ENCODE data around the gene MEAK7.
"Not testable (repeated sequence)": the region's sequence is repeated elsewhere in the genome, so short reads cannot be mapped to it uniquely, and the experiment has no call there.

The MEAK7 gene

GRCh38 chr16:84532855-84533486, 28.5 kb upstream of the MEAK7 start:
- DNase-seq, result no peak

DNA sequence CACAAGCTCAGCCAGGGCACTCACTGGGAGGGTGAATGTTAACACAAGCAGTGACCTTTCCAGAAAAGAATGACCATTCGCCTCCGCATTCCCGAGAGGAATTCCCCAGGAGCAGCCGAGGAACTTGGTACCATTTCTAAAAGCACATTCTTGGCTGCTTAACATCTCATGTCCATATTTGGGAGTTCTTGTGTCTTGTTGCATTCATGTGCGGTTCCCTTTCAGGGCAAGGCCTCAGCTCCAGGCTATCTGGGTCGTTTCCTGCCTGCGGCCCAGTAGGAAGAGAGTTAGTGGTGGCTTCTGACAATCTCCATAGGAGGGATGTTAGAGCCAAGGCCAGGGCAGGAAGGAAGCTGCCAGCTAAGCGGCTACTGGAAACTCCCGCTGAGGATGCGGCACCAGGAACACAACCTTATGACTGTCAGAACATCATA, 27.8 kb upstream of the MEAK7 start:
- DNase-seq, result no peak

- no peak for DNase-seq
Measured at GRCh38 chr16:84531671-84532111, 27.2 kb upstream of the MEAK7 start.

- no peak for DNase-seq
Measured at GRCh38 chr16:84530590-84530989, 26.1 kb upstream of the MEAK7 start.

- DNase-seq, result no peak
Measured at GRCh38 chr16:84529607-84530006, 25.1 kb upstream of the MEAK7 start.

DNA sequence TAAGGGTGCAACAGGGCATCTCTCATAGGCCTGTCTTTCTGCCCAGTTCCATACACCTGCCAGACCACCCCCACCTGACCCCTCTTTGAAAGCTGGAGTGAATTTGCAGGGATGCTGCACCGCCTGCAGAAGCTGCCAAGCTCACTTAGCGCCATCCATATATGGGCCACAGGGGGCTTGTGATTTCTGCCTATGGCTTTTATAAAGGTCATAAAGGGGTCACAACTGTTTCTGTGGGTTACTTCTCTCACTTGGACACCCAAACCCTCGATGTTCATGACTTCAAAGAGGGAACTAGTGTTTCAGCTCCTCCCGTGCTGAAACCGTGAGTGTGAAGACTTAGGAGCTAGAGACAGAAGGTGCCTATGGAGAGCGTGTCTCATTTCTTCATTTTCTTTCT, 23.9 kb upstream of the MEAK7 start:
- no peak for DNase-seq

DNA sequence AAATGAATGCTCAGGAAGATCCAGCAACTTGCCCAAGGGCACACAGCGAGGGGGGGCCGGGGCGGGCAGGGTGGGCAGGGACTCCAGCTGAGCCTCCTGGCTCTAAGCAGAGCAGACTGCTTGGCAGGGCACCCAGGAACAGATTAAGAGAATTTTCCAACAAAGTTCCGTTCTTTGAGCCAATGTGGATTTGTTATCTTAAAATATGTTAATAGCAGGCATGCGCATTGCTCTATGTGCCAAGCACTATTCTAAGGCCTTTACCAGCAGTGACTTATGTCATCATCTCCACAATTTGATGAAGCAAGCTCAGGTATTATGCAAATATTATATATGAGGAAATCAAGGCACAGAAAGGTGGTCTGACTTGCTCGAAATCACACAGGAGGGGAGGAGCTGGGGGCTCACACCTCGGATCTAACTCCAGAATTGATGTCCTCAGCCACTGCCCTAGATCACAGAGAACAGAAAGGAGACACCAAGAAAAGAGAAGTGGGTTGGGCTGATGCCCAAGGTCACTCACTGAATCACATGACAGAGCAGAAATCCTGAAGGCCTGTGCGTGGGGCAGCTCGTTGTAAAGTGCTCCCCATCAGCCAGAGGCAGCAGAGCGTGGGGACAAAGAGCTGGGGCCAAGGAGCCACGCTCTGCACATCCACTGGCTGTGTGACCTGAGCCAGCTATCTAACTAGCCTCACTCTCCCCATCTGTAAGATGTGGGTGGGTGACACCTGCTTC, 23.2 kb upstream of the MEAK7 start:
- no peak for DNase-seq

DNA sequence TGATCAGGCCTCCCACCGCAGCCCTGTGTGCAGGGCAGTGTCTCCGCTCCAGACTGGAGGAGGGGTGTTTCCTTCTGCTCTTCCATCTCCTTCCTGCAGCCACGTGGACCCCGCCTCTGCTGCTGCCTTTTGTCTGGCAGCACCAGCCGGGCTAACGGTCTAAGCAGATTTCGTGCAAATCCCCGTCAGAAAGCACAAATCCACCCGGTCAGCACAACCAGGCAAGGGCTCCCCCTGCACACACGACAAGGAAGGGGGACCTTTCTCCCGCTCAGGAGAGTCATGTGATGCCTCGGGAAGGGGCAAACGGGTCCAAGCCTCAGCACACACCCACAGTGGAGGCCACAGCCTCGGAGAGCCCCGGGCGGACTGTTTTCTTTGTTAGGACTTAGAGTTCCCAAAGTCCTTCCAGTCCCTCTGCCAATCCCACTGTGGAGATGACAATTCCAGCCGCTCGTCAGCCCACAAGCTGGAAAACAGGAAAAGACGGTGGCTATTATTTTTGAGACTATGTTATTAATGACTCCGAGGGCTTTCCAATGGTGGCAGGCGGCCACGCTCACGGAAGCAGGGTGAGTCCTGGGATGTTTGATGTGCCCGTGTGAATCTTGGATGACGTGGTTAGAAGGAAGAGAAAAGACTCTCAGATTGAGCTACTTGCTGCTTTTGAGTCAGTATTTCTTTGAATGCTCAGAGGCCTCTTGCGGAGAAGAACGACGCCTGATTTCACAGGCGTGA, 22.5 kb upstream of the MEAK7 start:
- no peak for DNase-seq

DNA sequence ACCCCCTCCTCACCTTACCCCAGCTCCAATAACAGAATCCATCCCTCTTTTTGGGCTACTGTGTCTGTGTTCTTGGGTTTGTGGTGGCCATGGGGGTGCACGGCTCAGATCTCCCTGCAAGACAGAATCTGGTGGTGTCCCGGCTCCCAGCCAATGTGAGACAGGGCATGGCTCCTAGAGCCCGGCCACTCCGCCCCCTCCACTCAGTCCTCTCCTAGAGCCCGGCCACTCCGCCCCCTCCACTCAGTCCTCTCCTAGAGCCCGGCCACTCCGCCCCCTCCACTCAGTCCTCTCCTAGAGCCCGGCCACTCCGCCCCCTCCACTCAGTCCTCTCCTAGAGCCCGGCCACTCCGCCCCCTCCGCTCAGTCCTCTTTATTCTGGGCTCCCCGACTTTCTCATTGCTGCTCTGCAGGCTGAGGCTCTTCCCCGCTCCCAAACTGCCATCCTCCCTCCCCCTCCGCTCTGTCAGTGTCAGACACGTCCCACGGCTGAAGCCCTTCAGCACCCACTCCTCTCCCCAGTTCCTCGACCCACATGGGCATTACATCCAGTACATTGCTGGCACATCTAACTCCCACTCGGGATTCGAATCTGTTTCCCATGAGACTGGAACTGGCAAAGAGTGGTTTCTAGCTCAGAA, 20.6 kb upstream of the MEAK7 start:
- not testable (repeated sequence) for DNase-seq

DNA sequence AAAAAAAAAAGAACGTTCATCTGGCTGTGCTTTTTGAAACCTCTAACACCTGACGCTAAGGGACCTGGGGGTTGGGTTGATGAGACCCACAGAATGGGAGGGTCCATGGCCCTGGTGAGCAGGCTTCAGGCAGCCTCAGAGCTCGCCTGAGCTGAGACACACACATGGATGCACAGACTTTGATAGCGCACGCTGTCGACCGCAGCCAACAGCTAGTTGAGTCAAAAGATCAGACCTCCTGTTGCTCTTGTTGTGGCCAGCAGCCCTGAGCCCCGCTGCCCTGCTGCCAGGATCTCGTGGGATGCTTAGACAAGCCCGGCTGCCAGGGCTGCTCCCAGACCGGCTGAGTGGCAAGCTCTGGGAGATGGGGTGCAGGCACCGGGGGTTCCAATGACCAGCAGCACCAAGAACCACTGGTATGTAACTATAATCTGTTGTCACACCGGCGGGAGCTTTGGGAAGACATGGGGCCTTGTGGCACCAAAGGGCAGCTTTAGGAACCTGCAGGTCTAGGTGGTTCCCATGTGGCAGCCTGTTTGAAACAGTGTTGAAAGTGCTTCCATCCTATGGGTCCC, 20.0 kb upstream of the MEAK7 start:
- no peak for DNase-seq

DNA sequence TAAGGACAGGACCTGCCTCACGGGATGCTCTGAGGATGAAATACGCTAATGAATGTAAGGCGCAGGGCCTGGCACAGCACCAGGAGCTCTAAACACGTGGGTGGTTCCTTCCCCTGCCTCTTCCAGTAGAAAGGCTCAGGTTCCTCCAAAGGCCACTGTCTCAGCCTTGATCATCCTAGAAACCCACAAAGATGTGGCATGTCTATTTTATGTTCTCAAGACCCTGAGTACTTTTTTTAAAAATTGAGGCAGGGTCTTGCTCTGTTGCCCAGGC, 17.0 kb upstream of the MEAK7 start:
- no peak for DNase-seq

DNA sequence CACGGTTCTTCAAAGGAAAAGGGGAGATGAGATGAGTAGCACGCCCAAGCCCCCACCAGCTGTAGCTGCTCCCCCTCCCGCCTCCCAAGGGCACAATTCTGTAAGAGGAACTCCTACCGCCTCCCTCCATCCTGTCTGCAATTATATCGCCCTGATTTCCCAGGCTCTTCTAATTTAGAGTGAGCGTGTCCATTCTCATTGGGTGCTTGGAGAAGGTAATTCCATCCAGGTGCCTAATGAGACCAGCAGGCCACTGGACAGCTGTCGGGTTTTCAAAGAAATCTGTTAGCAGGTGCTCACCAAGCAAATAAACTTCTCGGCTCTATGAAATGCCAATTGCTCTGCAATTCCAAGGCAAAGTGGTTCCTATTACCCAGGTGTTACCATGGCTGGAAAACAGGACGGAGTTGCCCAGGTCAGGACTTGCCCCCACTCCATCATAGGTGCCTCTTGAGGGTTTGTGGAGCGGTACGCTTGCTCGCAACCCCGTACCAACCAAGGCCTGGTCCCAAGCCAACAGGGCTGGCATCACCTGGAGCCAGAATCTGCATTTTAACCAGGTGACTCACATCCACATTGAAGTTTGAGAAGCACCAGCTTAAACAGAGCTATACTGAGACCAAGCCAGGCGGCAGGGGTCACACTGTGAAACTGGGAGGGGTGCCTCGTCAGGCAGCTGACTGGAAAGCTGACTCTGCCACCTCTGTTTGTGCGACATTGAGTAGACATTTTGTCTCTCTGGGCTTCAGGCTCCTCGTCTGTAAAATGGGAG, 16.5 kb upstream of the MEAK7 start:
- DNase-seq, result no peak

DNA sequence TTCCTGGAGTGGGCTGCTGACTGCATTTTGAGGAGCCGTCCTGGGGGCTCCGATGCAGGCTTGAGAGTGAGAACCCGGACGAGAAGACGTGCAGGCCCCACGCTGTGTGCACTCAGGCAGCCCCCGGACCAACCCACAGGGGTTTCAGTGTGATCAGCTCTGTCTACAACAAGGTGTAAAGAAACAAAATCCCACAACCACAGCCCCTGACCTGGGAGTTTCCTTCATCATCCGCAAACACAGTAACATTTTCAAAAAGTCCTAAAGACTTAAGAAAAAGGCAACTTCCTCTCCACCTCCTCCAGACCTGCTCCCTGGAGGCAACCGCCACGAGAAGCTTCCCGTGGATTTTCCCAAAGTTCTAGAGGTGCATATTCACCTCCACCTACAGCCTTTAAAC, 15.4 kb upstream of the MEAK7 start:
- peak; percentile 60 for DNase-seq

DNA sequence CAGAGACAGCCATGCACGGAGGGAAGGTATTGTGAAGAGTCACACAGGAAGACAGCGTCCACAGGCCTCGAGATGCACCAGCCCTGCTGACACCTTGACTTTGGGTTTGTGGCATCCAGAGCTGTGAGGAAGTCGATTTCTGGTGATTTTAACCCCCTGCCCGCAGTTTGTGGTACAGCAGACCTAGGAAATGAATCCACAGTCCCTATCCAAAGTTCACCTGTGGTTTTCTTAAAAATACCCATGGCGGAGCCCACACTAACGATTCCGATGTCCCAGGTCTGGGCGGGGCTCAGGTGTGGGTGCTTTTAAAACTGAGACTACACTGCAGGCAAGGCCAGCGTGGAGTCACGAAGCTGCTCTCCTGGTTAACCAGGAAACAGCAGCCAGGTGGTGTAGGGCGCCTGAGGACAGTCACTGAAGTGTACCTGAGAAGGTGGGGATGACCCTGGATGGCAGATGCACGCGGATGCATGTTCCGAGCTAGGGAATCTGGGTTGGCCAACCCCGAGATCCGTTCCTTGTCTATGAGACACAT, 14.4 kb upstream of the MEAK7 start:
- DNase-seq, result peak; percentile 66

- not testable (repeated sequence) for DNase-seq
Measured at GRCh38 chr16:84518220-84518619, 13.8 kb upstream of the MEAK7 start.

GRCh38 chr16:84517366-84517765, 12.9 kb upstream of the MEAK7 start:
- DNase-seq, result no peak

DNA sequence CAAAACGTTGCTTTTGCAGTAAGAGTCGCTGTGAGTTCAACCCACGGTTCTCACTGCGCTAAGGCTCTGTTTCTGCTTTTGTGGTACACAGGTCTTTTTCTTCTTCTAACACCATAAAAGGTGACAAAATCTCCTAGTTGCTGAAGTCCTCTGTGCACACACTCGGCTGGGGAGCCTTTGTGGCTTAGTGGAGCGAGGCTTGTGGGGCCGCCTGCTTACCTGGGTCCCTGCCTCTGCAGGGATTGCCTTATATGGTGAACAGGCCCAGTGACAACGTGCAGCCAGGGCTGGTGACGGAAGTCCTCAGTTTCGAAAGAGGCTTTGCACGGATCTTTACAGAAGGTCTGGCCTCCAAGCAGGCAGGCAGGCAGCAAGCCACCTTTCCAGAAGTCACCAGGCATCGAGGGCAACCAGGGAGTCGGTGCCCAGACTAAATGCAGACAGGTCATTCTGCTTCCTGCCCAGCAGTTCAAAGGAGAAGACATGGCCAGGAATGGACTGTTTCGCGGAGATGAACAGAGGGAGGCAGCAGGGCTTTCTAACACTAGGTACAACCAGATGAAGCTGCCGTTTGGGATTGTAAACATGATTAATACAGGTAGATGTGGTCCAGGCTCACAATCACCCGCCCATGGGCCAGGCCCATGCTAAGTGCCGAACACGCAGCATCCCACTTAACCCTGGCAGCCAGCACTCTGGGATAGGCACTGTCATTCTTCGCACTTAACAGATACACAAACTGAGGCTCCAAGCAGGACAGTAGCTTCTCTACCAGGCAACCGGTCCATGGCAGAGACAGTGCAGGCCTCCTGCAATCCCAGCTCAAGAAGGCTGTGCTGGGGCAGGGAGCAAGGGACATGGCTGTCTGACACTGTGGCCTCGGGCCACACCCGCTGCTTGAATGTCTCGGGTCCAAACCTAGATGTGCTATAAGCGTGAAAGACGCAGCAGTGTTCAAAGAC, 10.7 kb upstream of the MEAK7 start:
- DNase-seq, result peak; percentile 85

GRCh38 chr16:84514295-84514873, 9.9 kb upstream of the MEAK7 start:
- peak; percentile 51 for DNase-seq

- DNase-seq, result no peak
Measured at GRCh38 chr16:84513666-84514065, 9.2 kb upstream of the MEAK7 start.

- DNase-seq, result no peak
Measured at GRCh38 chr16:84513123-84513522, 8.7 kb upstream of the MEAK7 start.

GRCh38 chr16:84511831-84512230, 7.4 kb upstream of the MEAK7 start:
- no peak for DNase-seq

Data from stimulated activated CD8-positive, alpha-beta memory T cell treated with anti-CD3 and anti-CD28 coated beads, Interleukin-4, amount 100 ng/mL, for 48 hours (primary cell).